Endothelial cell of umbilical vein (primary cell): ENCODE data around the gene SYT8.

ENCODE experiments used
- POLR2A ChIP-seq: IDR thresholded peaks from 2 replicates; pipeline ENCODE4 v1.6.1; 2012; ENCODE audit warnings: low read depth, mild to moderate bottlenecking, control low read depth, low read length
- POLR2AphosphoS5 ChIP-seq: IDR thresholded peaks from 2 replicates; pipeline ENCODE4 v1.6.1; 2012; ENCODE audit warnings: low read depth, mild to moderate bottlenecking, control low read depth, low read length, moderate library complexity; ENCODE audit not compliant: insufficient read depth
- TF ChIP-seq, protein P1 (sequence below), 2 donors: IDR thresholded peaks; 1 replicate in 1 of 2; 2 replicates in 1 of 2; pipeline ENCODE4 v1.5.1; 2011; ENCODE audit warnings: low read length in 2 of 2, mild to moderate bottlenecking in 2 of 2, moderate library complexity in 2 of 2, control low read depth in 1 of 2, inconsistent platforms in 1 of 2, low read depth in 1 of 2; ENCODE audit not compliant: insufficient read depth in 1 of 2; ENCODE audit errors: extremely low read depth in 1 of 2

DNA sequence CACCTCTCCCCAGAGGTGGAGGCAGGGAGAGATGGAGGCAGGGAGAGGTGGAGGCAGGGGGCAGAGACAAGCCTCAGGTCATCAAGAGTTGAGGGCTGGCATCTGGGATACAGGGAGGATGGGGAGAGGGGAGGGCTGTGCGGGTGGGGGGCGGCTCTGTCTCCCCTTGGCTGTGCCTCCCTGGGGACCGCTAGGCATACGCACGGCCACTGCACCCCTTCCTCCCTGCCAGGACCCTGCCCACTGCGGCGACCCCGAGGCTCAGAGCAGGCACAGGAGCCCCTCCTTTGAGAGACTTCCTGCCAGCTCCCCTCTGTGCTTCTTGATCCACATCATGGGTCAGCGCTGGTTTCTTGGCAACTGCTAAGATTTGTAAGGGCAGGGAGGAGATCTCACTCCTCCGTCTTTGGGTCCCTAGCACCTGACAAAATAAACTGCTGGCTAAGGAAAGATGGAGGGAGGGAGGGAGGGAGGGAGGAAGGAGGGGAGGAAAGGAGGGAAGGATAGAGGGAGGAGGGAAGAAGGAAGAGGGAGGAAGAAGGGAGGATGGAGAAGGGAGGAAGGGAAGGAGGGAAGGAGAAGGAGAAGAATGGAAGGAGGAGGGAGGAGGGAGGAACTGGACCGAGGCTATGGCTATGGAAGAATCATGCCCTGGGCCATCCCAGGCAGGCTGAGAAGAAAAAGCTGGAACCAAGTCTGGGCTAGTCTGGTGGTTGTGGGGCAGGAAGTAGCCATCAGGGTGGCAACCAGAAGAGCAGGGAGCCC, 38.4 kb downstream of the SYT8 start:
- TF ChIP-seq POLR2AphosphoS5 (no peak), POLR2A (no peak)
- TF ChIP-seq, protein P1, sequence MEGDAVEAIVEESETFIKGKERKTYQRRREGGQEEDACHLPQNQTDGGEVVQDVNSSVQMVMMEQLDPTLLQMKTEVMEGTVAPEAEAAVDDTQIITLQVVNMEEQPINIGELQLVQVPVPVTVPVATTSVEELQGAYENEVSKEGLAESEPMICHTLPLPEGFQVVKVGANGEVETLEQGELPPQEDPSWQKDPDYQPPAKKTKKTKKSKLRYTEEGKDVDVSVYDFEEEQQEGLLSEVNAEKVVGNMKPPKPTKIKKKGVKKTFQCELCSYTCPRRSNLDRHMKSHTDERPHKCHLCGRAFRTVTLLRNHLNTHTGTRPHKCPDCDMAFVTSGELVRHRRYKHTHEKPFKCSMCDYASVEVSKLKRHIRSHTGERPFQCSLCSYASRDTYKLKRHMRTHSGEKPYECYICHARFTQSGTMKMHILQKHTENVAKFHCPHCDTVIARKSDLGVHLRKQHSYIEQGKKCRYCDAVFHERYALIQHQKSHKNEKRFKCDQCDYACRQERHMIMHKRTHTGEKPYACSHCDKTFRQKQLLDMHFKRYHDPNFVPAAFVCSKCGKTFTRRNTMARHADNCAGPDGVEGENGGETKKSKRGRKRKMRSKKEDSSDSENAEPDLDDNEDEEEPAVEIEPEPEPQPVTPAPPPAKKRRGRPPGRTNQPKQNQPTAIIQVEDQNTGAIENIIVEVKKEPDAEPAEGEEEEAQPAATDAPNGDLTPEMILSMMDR (IDR thresholded peaks at IDR 0.05; ENCODE audit: extremely low read depth in 1 of 2, insufficient read depth in 1 of 2, low read depth in 1 of 2, low read length in 2 of 2), result no peak
